ENCODE data around the gene LKAAEAR1.

LKAAEAR1 gene

GRCh38 chr20:64045346-64046011, 38.7 kb downstream of the LKAAEAR1 start:
- DNase-seq (ENCODE audit: low spot score): no peak
- in situ Hi-C loops (cut with MboI; ENCODE audit: low pct_unique_long_range_greater_than_20kb, low sequenced_read_pairs, unreplicated experiment): no loop called here
- no peak for TF ChIP-seq CTCF (IDR thresholded peaks at IDR 0.05; ENCODE audit: extremely low read depth, insufficient read depth, missing control alignments)

DNA sequence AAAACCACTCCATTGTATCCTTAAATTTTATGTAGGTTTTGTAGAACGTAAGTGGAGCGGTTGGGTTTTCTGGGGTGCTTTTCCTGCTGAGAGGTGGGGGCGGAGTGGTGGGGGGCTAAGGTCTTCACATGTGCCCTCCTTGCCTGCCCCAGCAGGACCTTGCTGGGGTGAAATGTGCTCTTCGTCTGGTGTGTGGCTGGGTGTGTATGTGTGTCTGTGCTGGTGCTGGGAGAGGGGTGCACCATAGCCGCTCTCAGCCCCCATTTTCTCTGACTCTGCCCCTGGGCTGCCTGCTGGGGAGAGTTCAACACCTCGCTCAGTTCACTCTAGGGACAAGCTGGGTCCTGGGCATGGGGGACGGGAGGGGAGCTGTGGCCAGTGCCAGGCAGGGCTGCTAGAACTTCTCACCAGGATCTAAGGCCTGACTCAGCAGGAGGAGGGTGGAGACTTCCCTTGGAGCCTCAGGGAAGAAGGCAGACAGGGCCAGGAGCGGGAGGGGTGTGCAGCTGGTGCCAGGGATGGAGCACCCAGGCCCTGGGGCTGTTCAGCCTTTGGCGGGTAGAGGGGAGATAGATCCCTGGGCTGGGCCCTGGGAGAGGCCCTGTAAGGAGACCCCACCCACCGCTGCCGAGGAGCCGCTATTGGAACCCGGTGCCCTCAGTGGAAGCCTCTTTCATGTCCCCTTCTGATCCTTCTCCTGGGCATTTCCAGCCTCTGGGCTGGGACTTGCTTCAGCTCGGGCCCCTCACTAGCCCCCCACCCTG, 39.5 kb downstream of the LKAAEAR1 start:
- no peak for TF ChIP-seq CTCF (IDR thresholded peaks at IDR 0.05; ENCODE audit: extremely low read depth, insufficient read depth, missing control alignments)
- no peak for DNase-seq (ENCODE audit: low spot score)
- in situ Hi-C loops (cut with MboI; ENCODE audit: low pct_unique_long_range_greater_than_20kb, low sequenced_read_pairs, unreplicated experiment): no loop called here

DNA sequence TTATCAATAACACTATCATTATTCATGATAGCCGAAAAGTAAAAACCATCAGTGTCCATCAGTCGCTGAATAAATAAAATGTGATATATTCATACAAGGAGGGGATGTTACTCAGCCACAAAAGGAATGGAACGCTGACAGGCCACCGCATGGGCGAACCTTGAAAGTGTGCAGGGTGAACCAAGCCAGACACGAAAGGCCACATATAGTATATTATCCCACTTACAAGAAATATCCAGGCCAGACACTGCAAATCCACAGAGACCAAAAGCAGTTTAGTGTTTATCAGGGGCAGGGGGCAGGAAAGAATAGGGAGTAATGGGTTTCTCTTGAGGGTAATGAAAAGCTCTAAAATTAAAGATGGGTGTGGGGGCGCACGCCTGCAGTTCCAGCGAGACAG, 40.4 kb downstream of the LKAAEAR1 start:
- in situ Hi-C loops (cut with MboI; ENCODE audit: low pct_unique_long_range_greater_than_20kb, low sequenced_read_pairs, unreplicated experiment): no loop called here
- no peak for TF ChIP-seq CTCF (IDR thresholded peaks at IDR 0.05; ENCODE audit: extremely low read depth, insufficient read depth, missing control alignments)
- no peak for DNase-seq (ENCODE audit: low spot score)

DNA sequence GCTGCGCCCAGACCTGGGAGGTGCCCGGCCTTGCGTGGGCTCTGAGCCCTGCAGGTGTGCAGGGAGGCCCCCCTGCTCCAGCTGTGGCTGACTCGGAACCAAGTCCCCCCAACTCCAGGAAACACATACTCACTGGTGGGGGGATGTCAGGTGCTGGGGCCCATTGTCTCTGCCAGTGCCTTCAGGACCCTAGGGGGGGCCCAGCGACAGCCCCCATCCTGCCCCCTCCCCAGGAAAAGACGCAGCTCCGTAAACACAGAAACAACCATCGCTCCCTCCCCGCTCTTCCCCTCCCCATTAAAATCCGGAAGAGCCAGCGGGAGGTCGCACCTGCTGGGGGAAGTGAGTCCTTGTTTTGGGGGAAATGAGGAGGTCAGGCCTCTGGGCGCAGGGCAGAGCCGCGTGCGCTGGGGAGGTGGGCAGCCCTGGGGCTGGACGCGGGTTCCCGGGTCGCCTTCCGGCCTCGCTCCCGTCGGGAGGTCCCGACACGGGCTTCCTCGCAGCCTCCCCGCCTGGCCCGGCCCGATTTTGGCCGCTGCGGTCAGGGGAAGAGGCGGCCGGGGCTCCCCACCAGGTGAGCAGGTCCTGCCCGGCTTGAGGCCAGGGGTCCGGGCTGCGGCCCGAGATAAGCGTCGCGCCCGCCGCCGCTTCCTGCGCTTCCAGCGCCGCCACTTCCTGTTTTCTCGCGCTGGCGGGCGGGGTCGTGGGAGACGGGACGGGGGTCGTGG, 42.0 kb downstream of the LKAAEAR1 start:
- in situ Hi-C loops (cut with MboI; ENCODE audit: low pct_unique_long_range_greater_than_20kb, low sequenced_read_pairs, unreplicated experiment): no loop called here
- TF ChIP-seq CTCF (IDR thresholded peaks at IDR 0.05; ENCODE audit: extremely low read depth, insufficient read depth, missing control alignments): no peak
- peak; percentile 63 for DNase-seq (ENCODE audit: low spot score)

GRCh38 chr20:64041781-64042053, 42.5 kb downstream of the LKAAEAR1 start:
- TF ChIP-seq CTCF (IDR thresholded peaks at IDR 0.05; ENCODE audit: extremely low read depth, insufficient read depth, missing control alignments): no peak
- in situ Hi-C loops (cut with MboI; ENCODE audit: low pct_unique_long_range_greater_than_20kb, low sequenced_read_pairs, unreplicated experiment): no loop called here
- DNase-seq (ENCODE audit: low spot score): no peak

- in situ Hi-C loops (cut with MboI; ENCODE audit: low pct_unique_long_range_greater_than_20kb, low sequenced_read_pairs, unreplicated experiment): no loop called here
- TF ChIP-seq CTCF (IDR thresholded peaks at IDR 0.05; ENCODE audit: extremely low read depth, insufficient read depth, missing control alignments): no peak
- DNase-seq (ENCODE audit: low spot score): no peak
Observed at GRCh38 chr20:64041040-64041780, 43.0 kb downstream of the LKAAEAR1 start.

Data from GM13977 (cell line).